Fibroblast of lung (primary cell): Measurements from ENCODE around the gene GPR50. TPM values are rescaled to one million over a fixed set of nuclear protein-coding genes. Genes with fewer than 3 reads are reported as not detected.

Experiments
- DNase-seq, 2 donors: peaks; one replicate each; pipeline versions ENCODE4 v3.0.0 to v3.0.0-alpha.2; 2010; ENCODE audit warnings: low read depth in 2 of 2
- H2AFZ ChIP-seq: 2 replicates; pipeline ENCODE4 v1.5.1; 2012; ENCODE audit warnings: low read length, control low read depth, inconsistent platforms
- H3K27ac ChIP-seq: 2 replicates; pipeline ENCODE4 v1.5.1; 2011; ENCODE audit warnings: low read length, control low read depth; ENCODE audit not compliant: insufficient read depth
- H3K27me3 ChIP-seq: 2 replicates; pipeline ENCODE4 v1.5.1; 2011; ENCODE audit warnings: mild to moderate bottlenecking, low read length; ENCODE audit not compliant: control insufficient read depth, insufficient read depth
- H3K36me3 ChIP-seq: 2 replicates; pipeline ENCODE4 v1.5.1; 2011; ENCODE audit warnings: low read length; ENCODE audit not compliant: control insufficient read depth, insufficient read depth
- H3K4me1 ChIP-seq: 2 replicates; pipeline ENCODE4 v1.5.1; 2011; ENCODE audit warnings: low read length; ENCODE audit not compliant: control insufficient read depth, insufficient read depth; ENCODE audit errors: extremely low read depth
- H3K4me2 ChIP-seq: 2 replicates; pipeline ENCODE4 v1.5.1; 2011; ENCODE audit warnings: low read length, control low read depth; ENCODE audit not compliant: insufficient read depth; ENCODE audit errors: extremely low read depth
- H3K4me3 ChIP-seq, 4 experiments: fragments of 200-600 bp in 1 of 4; sonication (generic) in 1 of 4; replicated peaks in 1 of 4; 2 replicates each; pipeline ENCODE4 v1.5.1; 2011 to 2016; ENCODE audit warnings: low read length in 4 of 4, low read depth in 3 of 4, mild to moderate bottlenecking in 3 of 4, control low read depth in 2 of 4, inconsistent platforms in 1 of 4, mixed read lengths in 1 of 4; ENCODE audit not compliant: insufficient read depth in 1 of 4; ENCODE audit errors: control extremely low read depth in 1 of 4
- H3K79me2 ChIP-seq: 2 replicates; pipeline ENCODE4 v1.5.1; 2012; ENCODE audit warnings: mild to moderate bottlenecking, low read length, inconsistent platforms; ENCODE audit not compliant: control insufficient read depth, insufficient read depth
- H3K9ac ChIP-seq: 2 replicates; pipeline ENCODE4 v1.5.1; 2011; ENCODE audit warnings: mild to moderate bottlenecking, low read length, control low read depth; ENCODE audit not compliant: insufficient read depth
- H3K9me3 ChIP-seq: 2 replicates; pipeline ENCODE4 v1.5.1; 2012; ENCODE audit warnings: low read depth, low read length; ENCODE audit not compliant: control insufficient read depth, insufficient read depth
- H4K20me1 ChIP-seq: 2 replicates; pipeline ENCODE4 v1.5.1; 2011; ENCODE audit warnings: low read length; ENCODE audit not compliant: control insufficient read depth, insufficient read depth; ENCODE audit errors: extremely low read depth
- EZH2 ChIP-seq: IDR thresholded peaks from 2 replicates; pipeline ENCODE4 v1.5.1; 2012; ENCODE audit warnings: low read length, control low read depth, mild to moderate bottlenecking; ENCODE audit errors: missing control alignments
- polyA plus RNA-seq, 2 donors: library from polyadenylated mRNA; depleted of rRNA in 1 of 2; stranded (reverse) in 1 of 2; unstranded in 1 of 2; fragments of >200 nt; gene quantifications; 2 replicates each; pipeline ENCODE4 v1.2.1, GENCODE V29; 2011 to 2012; ENCODE audit warnings: missing spikeins in 1 of 2
- total RNA-seq: library from RNA; depleted of rRNA; stranded (reverse); fragments of >200 nt; gene quantifications from 2 replicates; pipeline ENCODE4 v1.2.1, GENCODE V29; 2014
- TF ChIP-seq, protein P1 (sequence below), 2 donors: IDR thresholded peaks in 1 of 2; conservative IDR thresholded peaks in 1 of 2; 1 replicate in 1 of 2; 2 replicates in 1 of 2; pipeline ENCODE4 v1.5.1; 2011 to 2012; ENCODE audit warnings: low read length in 2 of 2, control low read depth in 1 of 2, inconsistent platforms in 1 of 2, low read depth in 1 of 2, mild to moderate bottlenecking in 1 of 2

The GPR50 gene
- total and polyA plus RNA-seq, 2 donors (not counting 1 experiment from before 2014, with no cell fraction given): not detected

DNA sequence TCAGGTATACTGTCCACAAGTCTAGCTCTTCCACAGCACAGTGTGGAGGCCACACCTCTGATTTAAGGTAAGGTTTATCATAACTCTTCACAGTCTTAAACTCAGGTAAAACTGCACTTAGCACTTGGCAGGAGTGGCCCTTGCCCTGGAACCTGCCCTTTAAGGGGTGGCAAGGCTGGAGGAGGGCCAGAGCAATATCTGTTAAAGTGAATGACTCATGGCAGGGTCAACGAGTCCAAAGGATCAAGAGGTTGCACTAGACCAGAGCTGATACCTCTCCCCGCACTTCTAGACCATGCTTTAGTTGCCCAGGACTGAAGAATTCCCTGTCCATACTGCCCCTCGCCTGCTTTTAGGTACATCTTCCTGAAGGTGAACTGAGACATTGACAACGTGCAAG, 14.7 kb upstream of the GPR50 start:
- H3K9me3 ChIP-seq: no peaks in the 10 kb centered on the region
- H4K20me1 ChIP-seq: no peaks in the 10 kb centered on the region
- no peak overlapping the region for H3K4me3 ChIP-seq
- H3K4me1 ChIP-seq: no peaks in the 10 kb centered on the region
- H2AFZ ChIP-seq: no peak overlapping the region
- no peak overlapping the region for H3K9ac ChIP-seq
- DNase-seq: no peak
- H3K27me3 ChIP-seq: no peaks in the 10 kb centered on the region
- no peak for TF ChIP-seq EZH2
- TF ChIP-seq, protein P1, sequence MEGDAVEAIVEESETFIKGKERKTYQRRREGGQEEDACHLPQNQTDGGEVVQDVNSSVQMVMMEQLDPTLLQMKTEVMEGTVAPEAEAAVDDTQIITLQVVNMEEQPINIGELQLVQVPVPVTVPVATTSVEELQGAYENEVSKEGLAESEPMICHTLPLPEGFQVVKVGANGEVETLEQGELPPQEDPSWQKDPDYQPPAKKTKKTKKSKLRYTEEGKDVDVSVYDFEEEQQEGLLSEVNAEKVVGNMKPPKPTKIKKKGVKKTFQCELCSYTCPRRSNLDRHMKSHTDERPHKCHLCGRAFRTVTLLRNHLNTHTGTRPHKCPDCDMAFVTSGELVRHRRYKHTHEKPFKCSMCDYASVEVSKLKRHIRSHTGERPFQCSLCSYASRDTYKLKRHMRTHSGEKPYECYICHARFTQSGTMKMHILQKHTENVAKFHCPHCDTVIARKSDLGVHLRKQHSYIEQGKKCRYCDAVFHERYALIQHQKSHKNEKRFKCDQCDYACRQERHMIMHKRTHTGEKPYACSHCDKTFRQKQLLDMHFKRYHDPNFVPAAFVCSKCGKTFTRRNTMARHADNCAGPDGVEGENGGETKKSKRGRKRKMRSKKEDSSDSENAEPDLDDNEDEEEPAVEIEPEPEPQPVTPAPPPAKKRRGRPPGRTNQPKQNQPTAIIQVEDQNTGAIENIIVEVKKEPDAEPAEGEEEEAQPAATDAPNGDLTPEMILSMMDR (conservative IDR thresholded peaks at IDR 0.05 in 1 of 2, IDR thresholded peaks at IDR 0.05 in 1 of 2; ENCODE audit: low read depth in 1 of 2, low read length in 2 of 2): no peak
- H3K4me2 ChIP-seq: no peak overlapping the region
- no peaks in the 10 kb centered on the region for H3K79me2 ChIP-seq
- no peaks in the 10 kb centered on the region for H3K36me3 ChIP-seq
- no peak overlapping the region for H3K27ac ChIP-seq

DNA sequence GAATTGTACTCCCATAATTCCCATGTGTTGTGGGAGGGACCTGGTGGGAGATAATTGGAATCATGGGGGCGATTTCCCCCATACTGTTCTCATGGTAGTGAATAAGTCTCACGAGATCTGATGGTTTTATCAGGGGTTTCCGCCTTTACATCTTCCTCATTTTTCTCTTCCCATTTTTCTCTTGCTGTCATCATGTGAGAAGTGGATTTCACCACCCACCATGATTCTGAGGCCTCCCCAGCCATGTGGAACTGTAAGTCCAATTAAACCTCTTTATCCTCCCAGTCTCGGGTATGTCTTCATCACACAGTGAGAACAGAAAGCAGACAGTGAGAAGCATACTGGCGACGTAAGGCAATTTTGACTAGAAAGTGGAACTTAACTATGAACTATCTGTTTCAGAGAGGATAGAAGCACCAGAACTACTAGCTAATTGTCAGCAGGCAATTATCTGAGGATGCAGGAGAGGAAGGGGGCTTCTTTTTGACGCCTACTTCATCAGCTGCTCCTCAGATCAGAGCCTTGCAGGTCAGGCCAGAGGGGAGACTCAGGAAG, 8.5 kb upstream of the GPR50 start:
- H4K20me1 ChIP-seq: no peaks in the 10 kb centered on the region
- H3K27ac ChIP-seq: no peak overlapping the region
- no peak overlapping the region for H3K4me3 ChIP-seq
- H2AFZ ChIP-seq: no peak overlapping the region
- H3K27me3 ChIP-seq: no peaks in the 10 kb centered on the region
- H3K9me3 ChIP-seq: no peaks in the 10 kb centered on the region
- no peaks in the 10 kb centered on the region for H3K36me3 ChIP-seq
- H3K4me1 ChIP-seq: no peaks in the 10 kb centered on the region
- H3K9ac ChIP-seq: no peak overlapping the region
- no peak overlapping the region for H3K4me2 ChIP-seq
- no peak for DNase-seq
- TF ChIP-seq, protein P1 (conservative IDR thresholded peaks at IDR 0.05 in 1 of 2, IDR thresholded peaks at IDR 0.05 in 1 of 2; ENCODE audit: low read depth in 1 of 2, low read length in 2 of 2): no peak
- H3K79me2 ChIP-seq: no peaks in the 10 kb centered on the region

DNA sequence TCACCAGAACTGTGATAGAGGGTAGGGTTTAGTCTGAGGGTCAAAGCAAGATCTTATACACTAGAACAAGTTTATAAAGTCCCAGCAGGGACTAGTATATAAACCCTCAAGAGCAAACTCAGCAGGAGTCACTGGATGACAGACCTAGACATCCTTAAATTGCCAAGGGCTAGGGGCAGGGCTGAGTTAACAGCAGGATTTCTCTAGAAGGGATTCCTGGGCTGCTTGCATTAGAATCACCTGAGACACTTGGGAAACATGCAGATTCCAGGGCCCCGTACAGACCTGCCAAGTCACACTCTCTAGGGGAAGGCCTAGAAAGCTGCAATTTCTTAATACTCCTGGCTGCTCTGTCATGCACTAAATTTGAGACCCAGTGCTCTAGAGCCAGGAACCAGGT, 6.6 kb upstream of the GPR50 start:
- Histone ChIP-seq H3K27me3 (no peaks in the 10 kb centered on the region), H3K27ac (no peak overlapping the region), H2AFZ (no peak overlapping the region), H3K4me3 (no peak overlapping the region), H4K20me1 (no peaks in the 10 kb centered on the region), H3K4me2 (no peak overlapping the region), H3K9me3 (no peaks in the 10 kb centered on the region), H3K9ac (no peak overlapping the region), H3K36me3 (no peaks in the 10 kb centered on the region), H3K79me2 (no peaks in the 10 kb centered on the region), H3K4me1 (no peaks in the 10 kb centered on the region)
- TF ChIP-seq, protein P1 (conservative IDR thresholded peaks at IDR 0.05 in 1 of 2, IDR thresholded peaks at IDR 0.05 in 1 of 2; ENCODE audit: low read depth in 1 of 2, low read length in 2 of 2): no peak
- DNase-seq: no peak
